H1 (cell line): ENCODE data around the gene OXNAD1. TPM values are rescaled to one million over a fixed set of nuclear protein-coding genes. Genes with fewer than 3 reads are reported as not detected.
"Not testable (repeated sequence)": the region's sequence is repeated elsewhere in the genome, so short reads cannot be mapped to it uniquely, and the experiment has no call there.

Source experiments
- CTCF ChIA-PET: fragments of 300-600 bp; sonication (Branson Sonifier 250); formaldehyde crosslinking; loops from one replicate; lab custom pipeline; 2021; ENCODE audit not compliant: partially characterized antibody; lab: Charles Lee
- POLR2A ChIA-PET: fragments of 300-600 bp; sonication (Branson Sonifier 250); formaldehyde crosslinking; loops from one replicate; lab custom pipeline; 2021; ENCODE audit warnings: inconsistent platforms; ENCODE audit not compliant: partially characterized antibody; lab: Charles Lee
- DNase-seq, 2 experiments: peaks; one replicate each; pipeline versions ENCODE4 v3.0.0 to v3.0.0-alpha.2; 2010 to 2022; ENCODE audit warnings: low spot score in 2 of 2, low read depth in 1 of 2, mixed read lengths in 1 of 2
- FAIRE-seq: peaks from 2 replicates; lab custom pipeline; 2011; peaks lifted over from hg19 to GRCh38; lab: Jason Lieb, UNC
- H2AFZ ChIP-seq: 2 replicates; pipeline ENCODE4 v1.8.1; 2012; ENCODE audit warnings: low read length, inconsistent platforms
- H2AK5ac ChIP-seq: 2 replicates; pipeline ENCODE4 v1.6.1; 2013; ENCODE audit warnings: low read depth, low read length
- H2BK120ac ChIP-seq: replicated peaks from 2 replicates; pipeline ENCODE3; 2013; ENCODE audit warnings: low read depth, low read length, inconsistent platforms
- H2BK12ac ChIP-seq: 2 replicates; pipeline ENCODE4 v1.6.1; 2013; ENCODE audit warnings: low read depth, low read length
- H2BK15ac ChIP-seq: 2 replicates; pipeline ENCODE4 v1.6.1; 2013; ENCODE audit warnings: low read length
- H2BK20ac ChIP-seq: 2 replicates; pipeline ENCODE4 v1.6.1; 2013; ENCODE audit warnings: low read length
- H2BK5ac ChIP-seq: 2 replicates; pipeline ENCODE4 v1.6.1; 2013; ENCODE audit warnings: low read depth, low read length
- H3K14ac ChIP-seq: 2 replicates; pipeline ENCODE4 v1.6.1; 2013; ENCODE audit warnings: inconsistent platforms; ENCODE audit not compliant: insufficient read length
- H3K18ac ChIP-seq: 2 replicates; pipeline ENCODE4 v1.6.1; 2013; ENCODE audit warnings: low read length; ENCODE audit errors: extremely low read depth
- H3K23ac ChIP-seq: 2 replicates; pipeline ENCODE4 v1.6.1; 2013; ENCODE audit warnings: inconsistent platforms; ENCODE audit not compliant: insufficient read length
- H3K23me2 ChIP-seq: 2 replicates; pipeline ENCODE4 v1.6.1; 2013; ENCODE audit warnings: low read depth, low read length
- H3K27ac ChIP-seq: 2 replicates; pipeline ENCODE4 v1.6.1; 2011; ENCODE audit warnings: low read depth, low read length, inconsistent platforms
- H3K27me3 ChIP-seq, 4 experiments: replicated peaks in 1 of 4; 1 replicate in 1 of 4; 2 replicates in 3 of 4; pipeline versions ENCODE4 v1.6.1 to v1.8.1; 2011 to 2013; ENCODE audit warnings: low read length in 3 of 4, mild to moderate bottlenecking in 3 of 4, inconsistent platforms in 2 of 4, mixed read lengths in 2 of 4, moderate library complexity in 1 of 4; ENCODE audit not compliant: control insufficient read depth in 3 of 4, insufficient read depth in 3 of 4; ENCODE audit errors: extremely low read depth in 1 of 4
- H3K36me3 ChIP-seq, 4 experiments: 2 replicates each; pipeline versions ENCODE4 v1.6.1 to v1.8.1; 2011 to 2013; ENCODE audit warnings: mild to moderate bottlenecking in 4 of 4, low read length in 3 of 4, moderate library complexity in 2 of 4, control low read depth in 1 of 4, inconsistent platforms in 1 of 4; ENCODE audit not compliant: insufficient read depth in 4 of 4, control insufficient read depth in 2 of 4
- H3K4ac ChIP-seq: replicated peaks from 2 replicates; pipeline ENCODE3; 2013; ENCODE audit warnings: low read length, low read depth, mixed read lengths, inconsistent platforms; ENCODE audit not compliant: insufficient read length
- H3K4me1 ChIP-seq, 4 experiments: replicated peaks in 1 of 4; 1 replicate in 1 of 4; 2 replicates in 3 of 4; pipeline versions ENCODE4 v1.6.1 to v1.8.1; 2011 to 2013; ENCODE audit warnings: low read length in 3 of 4, inconsistent platforms in 2 of 4, mixed read lengths in 1 of 4; ENCODE audit not compliant: insufficient read depth in 4 of 4, control insufficient read depth in 3 of 4
- H3K4me2 ChIP-seq, 2 experiments: 2 replicates each; pipeline versions ENCODE4 v1.6.1 to v1.8.1; 2011 to 2013; ENCODE audit warnings: low read depth in 2 of 2, low read length in 2 of 2, control low read depth in 1 of 2, inconsistent platforms in 1 of 2, mild to moderate bottlenecking in 1 of 2; ENCODE audit not compliant: insufficient read depth in 1 of 2
- H3K4me3 ChIP-seq, 4 experiments: fragments of 200-600, 300-600 bp in 1 of 4; sonication (generic), shearing (Covaris generic), sonication (Bioruptor Twin) in 1 of 4; 2 replicates each; pipeline versions ENCODE4 v1.5.1 to v1.8.1; 2011 to 2016; ENCODE audit warnings: low read length in 4 of 4, low read depth in 3 of 4, control low read depth in 2 of 4, inconsistent platforms in 2 of 4, mild to moderate bottlenecking in 2 of 4, mixed read lengths in 1 of 4, moderate library complexity in 1 of 4; ENCODE audit not compliant: insufficient read depth in 2 of 4; ENCODE audit errors: extremely low read depth in 1 of 4
- H3K56ac ChIP-seq: replicated peaks from 2 replicates; pipeline ENCODE3; 2013; ENCODE audit warnings: low read depth, mild to moderate bottlenecking, mixed read lengths, low read length, inconsistent platforms; ENCODE audit not compliant: insufficient read length
- H3K79me1 ChIP-seq: 2 replicates; pipeline ENCODE4 v1.6.1; 2013; ENCODE audit warnings: low read depth, low read length, control low read depth
- H3K79me2 ChIP-seq, 2 experiments: 2 replicates each; pipeline versions ENCODE4 v1.6.1 to v1.8.1; 2012 to 2013; ENCODE audit warnings: low read length in 2 of 2, mild to moderate bottlenecking in 2 of 2, inconsistent platforms in 1 of 2; ENCODE audit not compliant: insufficient read depth in 2 of 2, control insufficient read depth in 1 of 2
- H3K9ac ChIP-seq, 4 experiments: replicated peaks in 1 of 4; 1 replicate in 1 of 4; 2 replicates in 3 of 4; pipeline versions ENCODE4 v1.6.1 to v1.8.1; 2011 to 2013; ENCODE audit warnings: low read depth in 3 of 4, low read length in 3 of 4, control low read depth in 2 of 4, mild to moderate bottlenecking in 2 of 4, moderate library complexity in 2 of 4, inconsistent platforms in 1 of 4; ENCODE audit errors: extremely low read depth in 1 of 4
- H3K9me3 ChIP-seq, 2 experiments: 2 replicates each; pipeline versions ENCODE4 v1.6.1 to v1.8.1; 2012 to 2013; ENCODE audit warnings: mild to moderate bottlenecking in 2 of 2, moderate library complexity in 2 of 2, control low read depth in 1 of 2, inconsistent platforms in 1 of 2, low read depth in 1 of 2, low read length in 1 of 2, mixed read lengths in 1 of 2; ENCODE audit not compliant: insufficient read depth in 2 of 2
- H4K20me1 ChIP-seq, 2 experiments: replicated peaks in 1 of 2; 2 replicates each; pipeline versions ENCODE3 to v1.8.1; 2011 to 2013; ENCODE audit warnings: inconsistent platforms in 2 of 2, low read length in 2 of 2, mild to moderate bottlenecking in 1 of 2; ENCODE audit not compliant: insufficient read depth in 2 of 2, control insufficient read depth in 1 of 2
- H4K5ac ChIP-seq: 2 replicates; pipeline ENCODE4 v1.6.1; 2013; ENCODE audit warnings: low read length, low read depth, mixed read lengths, inconsistent platforms; ENCODE audit not compliant: insufficient read length
- H4K8ac ChIP-seq: 2 replicates; pipeline ENCODE4 v1.8.0; 2013; ENCODE audit warnings: mild to moderate bottlenecking, moderate library complexity, low read length, inconsistent platforms; ENCODE audit not compliant: insufficient read depth; ENCODE audit errors: extremely low read depth
- H4K91ac ChIP-seq: replicated peaks from 2 replicates; pipeline ENCODE3; 2013; ENCODE audit warnings: low read length, mixed read lengths, inconsistent platforms; ENCODE audit not compliant: insufficient read length
- WGBS, 2 experiments: shearing (Covaris generic) in 1 of 2; methylation state at CpG; one replicate each; pipeline versions ENCODE4 v1.1.6 to v1.1.7; 2013 to 2015; ENCODE audit warnings: low lambda C conversion rate in 2 of 2, mixed read lengths in 2 of 2, inconsistent platforms in 1 of 2, low coverage in 1 of 2, missing lambda C conversion rate in 1 of 2; ENCODE audit not compliant: insufficient replicate concordance in 2 of 2, insufficient coverage in 1 of 2, insufficient read length in 1 of 2; ENCODE audit errors: extremely low coverage in 1 of 2, missing lambda C conversion rate in 1 of 2; 5-methylcytosine and 5-hydroxymethylcytosine counted together
- polyA plus RNA-seq, 7 experiments: library from polyadenylated mRNA; depleted of rRNA in 3 of 7; stranded (reverse) in 5 of 7; unstranded in 2 of 7; fragments of >200 nt in 5 of 7; fragments of 200-250 nt in 2 of 7; gene quantifications; 1 replicate in 5 of 7; 2 replicates in 1 of 7; 4 replicates in 1 of 7; pipeline versions ENCODE4 v1.2.1 to v1.2.3, GENCODE V29; 2011 to 2013; ENCODE audit warnings: missing spikeins in 2 of 7, mixed read lengths in 2 of 7
- total RNA-seq: library from RNA; stranded (reverse); fragmentation: NEBNext Ultra II Directional; extraction: Animal tissue kit (Norgen Biotek cat#: 25700); gene quantifications from 2 replicates; pipeline ENCODE4 v1.2.1, GENCODE V29; 2021

OXNAD1 gene
- total and polyA plus RNA-seq, 2 of the 8 experiments (the other 6 are each of a cell fraction or from before 2014, with no cell fraction given), result 14.9 to 24.8 TPM

DNA sequence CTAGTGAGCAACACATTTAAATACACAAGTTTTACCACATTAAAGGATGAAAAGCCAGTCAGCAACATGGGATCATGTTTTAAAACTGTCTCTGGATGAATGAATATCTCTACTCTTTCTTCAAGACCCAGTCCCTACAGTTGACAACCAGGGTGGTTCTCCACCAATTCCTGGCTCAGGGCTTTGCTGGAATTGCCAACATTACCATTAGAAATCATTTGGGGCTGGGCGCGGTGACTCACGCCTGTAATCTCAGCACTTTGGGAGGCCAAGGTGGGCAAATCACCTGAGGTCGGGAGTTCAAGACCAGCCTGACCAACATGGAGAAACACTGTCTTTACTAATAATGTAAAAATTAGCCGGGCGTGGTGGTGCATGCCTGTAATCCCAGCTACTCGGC is 45.5 kb downstream of the OXNAD1 start:
- H3K56ac ChIP-seq, H3K27me3 ChIP-seq, H4K5ac ChIP-seq, H3K9ac ChIP-seq, H4K91ac ChIP-seq, H3K27ac ChIP-seq, H3K4me2 ChIP-seq, H2BK15ac ChIP-seq, H3K4me1 ChIP-seq, FAIRE-seq, H3K14ac ChIP-seq, H2AFZ ChIP-seq, H4K20me1 ChIP-seq, H3K9me3 ChIP-seq, H4K8ac ChIP-seq, H2BK120ac ChIP-seq, POLR2A ChIA-PET, H2BK5ac ChIP-seq, H3K79me1 ChIP-seq, H3K4ac ChIP-seq, H3K79me2 ChIP-seq, H3K18ac ChIP-seq, H2BK20ac ChIP-seq, H3K23ac ChIP-seq, H2AK5ac ChIP-seq, H3K4me3 ChIP-seq, H3K36me3 ChIP-seq, DNase-seq, H3K23me2 ChIP-seq, H2BK12ac ChIP-seq: not testable (repeated sequence)
- CTCF ChIA-PET, result interaction anchor here (0.6 kb wide), 1 partner anchor 233 kb away, joined by 3 read pairs; no protein-coding TSS in a partner anchor
- 94% methylated on average over 7 of the region's 7 CpGs; no CpG with 5 or more reads in 1 of the 2 experiments for WGBS, 2 experiments
